ENCODE results near the gene CACNG7.

Gene CACNG7

GRCh38 chr19:53879140-53880081 is 29.7 kb upstream of the CACNG7 start:
- DNase-seq: no peak

DNA sequence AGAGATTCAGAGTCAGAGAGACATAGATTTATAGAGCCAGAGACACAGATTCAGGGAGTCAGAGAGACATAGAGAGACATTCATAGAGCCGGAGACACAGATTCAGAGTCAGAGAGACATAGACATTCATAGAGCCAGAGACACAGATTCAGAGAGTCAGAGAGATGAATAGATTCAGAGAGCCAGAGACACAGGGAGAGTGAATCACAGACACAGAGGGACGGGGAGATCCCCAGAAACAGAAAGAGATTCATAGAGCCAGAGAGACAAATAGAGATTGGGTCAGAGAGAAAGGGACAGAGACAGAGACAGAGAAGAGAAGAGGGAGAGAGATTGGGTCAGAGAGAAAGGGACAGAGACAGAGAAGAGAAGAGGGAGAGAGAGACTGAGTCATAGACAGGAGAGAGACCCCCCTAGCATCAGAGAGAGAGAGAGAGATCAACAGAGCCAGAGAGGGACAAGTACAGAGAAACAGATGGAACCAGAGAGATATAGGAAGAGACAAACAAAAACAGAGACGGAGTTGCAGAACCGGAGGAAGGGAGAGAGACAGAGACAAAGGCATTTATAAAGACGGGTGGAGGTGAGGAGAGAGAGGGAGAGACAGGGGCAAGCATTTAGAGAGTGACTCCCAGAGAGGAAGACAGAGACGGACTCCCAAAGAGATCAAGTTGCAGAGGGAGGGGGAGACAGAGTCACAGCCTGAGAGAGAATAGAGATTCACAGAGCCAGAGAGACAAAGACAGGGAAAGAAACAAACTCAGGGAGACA is 28.2 kb upstream of the CACNG7 start:
- DNase-seq: no peak

GRCh38 chr19:53881482-53882390 is 27.3 kb upstream of the CACNG7 start, which contains the start of gene PRKCG:
PRKCG (plus strand) TSS chr19:53882197; CDS start chr19:53882495, 298 bp downstream.
- no peak for DNase-seq

- DNase-seq: no peak
Observed at GRCh38 chr19:53882391-53883050, 26.6 kb upstream of the CACNG7 start.

DNA sequence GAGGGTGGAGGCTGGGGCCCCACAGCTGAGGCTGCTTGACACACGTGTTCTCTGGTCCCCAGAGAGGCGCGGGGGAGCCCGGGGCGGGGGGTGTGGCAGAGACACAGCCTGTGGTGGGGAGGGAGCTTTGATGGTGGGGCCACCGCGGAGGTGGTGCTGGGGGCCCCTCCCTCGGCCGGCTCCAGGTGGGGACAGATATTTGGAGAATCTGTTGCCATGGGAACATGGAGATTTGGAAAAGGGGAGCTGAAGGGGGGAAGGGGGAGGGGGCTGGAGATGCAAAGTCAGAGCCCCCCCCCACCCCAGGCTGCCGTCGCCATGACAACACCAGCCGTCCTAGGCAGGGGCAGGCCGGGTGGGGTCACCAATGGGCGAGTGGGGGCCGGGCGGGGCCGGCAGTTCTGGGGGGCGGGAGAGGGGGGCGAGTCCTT is 25.8 kb upstream of the CACNG7 start:
- DNase-seq: no peak

DNA sequence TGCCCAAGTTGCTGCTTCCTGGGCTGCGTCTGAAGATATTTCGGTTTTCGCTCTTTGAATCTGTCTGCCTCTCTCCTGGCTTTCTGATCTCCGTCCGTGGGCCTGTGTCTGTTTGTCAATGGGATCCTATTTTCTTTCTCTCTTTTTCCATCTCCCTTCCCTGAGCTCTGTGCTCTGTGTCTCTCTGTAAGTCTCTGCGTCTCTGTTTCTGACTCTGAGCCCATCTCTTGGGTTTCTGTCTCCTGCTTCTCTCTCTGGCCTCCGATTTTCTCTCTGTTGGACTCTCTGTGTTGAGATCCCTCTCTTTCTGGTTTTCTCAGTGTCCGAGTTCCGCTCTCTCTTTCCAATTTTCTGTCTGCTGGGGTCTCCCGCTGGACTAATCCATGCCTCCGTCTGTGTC is 25.3 kb upstream of the CACNG7 start:
- DNase-seq: no peak

- no peak for DNase-seq
Observed at GRCh38 chr19:53884256-53884655, 24.8 kb upstream of the CACNG7 start.

DNA sequence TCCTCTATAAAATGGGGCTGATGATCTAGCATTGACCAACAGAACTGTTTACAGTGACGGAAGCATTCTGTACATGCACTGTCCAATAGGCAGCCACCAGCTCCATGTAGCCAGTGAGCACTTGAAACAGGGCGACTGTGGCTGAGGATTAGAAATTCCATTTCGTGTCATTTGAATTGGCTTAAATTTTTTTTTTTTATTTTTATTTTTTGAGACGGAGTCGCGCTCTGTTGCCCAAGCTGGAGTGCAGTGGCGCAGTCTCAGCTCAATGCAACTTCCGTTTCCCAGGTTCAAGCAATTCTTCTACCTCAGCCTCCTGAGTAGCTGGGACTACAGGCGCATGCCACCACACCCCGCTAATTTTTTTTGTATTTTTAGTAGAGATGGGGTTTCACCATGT is 24.0 kb upstream of the CACNG7 start:
- DNase-seq: no peak

GRCh38 chr19:53892301-53892980 is 16.6 kb upstream of the CACNG7 start:
- DNase-seq: no peak

- DNase-seq: no peak
Observed at GRCh38 chr19:53892981-53893325, 16.1 kb upstream of the CACNG7 start.

GRCh38 chr19:53894707-53895106 is 14.4 kb upstream of the CACNG7 start:
- no peak for DNase-seq

DNA sequence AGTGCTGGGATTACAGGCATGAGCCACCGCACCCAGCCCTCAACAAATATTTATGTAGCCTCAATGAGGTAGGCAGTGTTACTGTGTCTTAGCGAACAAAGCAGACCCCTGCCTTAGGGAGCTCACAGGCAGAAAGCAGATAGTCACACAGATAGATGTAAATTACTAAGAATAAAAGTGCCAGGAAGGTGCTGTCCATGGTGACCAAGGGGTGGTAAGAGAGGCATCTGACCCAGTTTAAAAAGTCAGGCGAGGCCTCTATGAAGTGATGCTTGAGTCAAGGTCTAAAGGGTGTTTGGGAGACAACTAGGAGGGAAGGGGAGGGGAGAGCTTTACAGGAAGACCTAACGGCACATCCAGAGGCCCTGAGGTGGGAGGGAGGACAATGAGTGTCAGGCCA is 12.4 kb upstream of the CACNG7 start:
- DNase-seq: no peak

GRCh38 chr19:53897459-53897858 is 11.6 kb upstream of the CACNG7 start:
- DNase-seq: no peak

GRCh38 chr19:53898166-53898565 is 10.9 kb upstream of the CACNG7 start:
- no peak for DNase-seq

DNA sequence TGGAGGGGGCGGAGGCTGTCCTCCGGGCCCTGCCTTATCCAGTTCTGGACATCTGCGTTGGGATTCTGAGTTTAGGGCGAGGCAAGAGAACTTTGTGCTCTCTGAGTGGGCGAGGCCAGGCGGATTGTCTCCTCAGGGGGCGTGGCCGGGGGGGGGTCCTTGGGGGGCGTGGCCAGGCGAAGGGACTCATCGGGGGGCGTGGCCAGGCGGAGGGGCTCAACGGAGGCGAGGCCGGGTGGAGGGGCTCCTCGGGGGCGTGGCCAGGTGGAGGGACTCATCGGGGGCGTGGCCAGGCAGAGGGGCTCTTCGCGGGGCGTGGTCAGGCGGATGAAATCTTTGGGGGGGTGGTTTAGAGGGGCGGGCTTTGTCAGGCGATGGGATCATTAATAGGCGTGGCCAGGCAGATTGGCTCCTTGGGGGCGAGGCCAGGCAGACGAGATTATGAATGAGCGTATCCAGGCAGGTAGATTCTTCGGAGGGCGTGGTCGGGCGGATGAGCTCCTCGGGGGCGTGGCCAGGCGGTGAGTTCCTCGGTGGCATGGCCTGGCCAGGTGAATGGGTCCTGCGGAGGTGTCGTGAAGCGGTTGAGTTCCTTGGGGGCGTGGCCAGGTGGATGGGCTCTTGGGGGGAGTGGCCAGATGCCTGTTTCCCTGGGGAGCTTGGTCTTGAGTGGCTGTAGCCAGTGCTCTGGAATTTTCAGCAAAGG is 10.3 kb upstream of the CACNG7 start:
- DNase-seq: no peak

GRCh38 chr19:53900191-53900860 is 8.8 kb upstream of the CACNG7 start:
- DNase-seq: no peak

- no peak for DNase-seq
Observed at GRCh38 chr19:53903055-53903680, 5.9 kb upstream of the CACNG7 start.

DNA sequence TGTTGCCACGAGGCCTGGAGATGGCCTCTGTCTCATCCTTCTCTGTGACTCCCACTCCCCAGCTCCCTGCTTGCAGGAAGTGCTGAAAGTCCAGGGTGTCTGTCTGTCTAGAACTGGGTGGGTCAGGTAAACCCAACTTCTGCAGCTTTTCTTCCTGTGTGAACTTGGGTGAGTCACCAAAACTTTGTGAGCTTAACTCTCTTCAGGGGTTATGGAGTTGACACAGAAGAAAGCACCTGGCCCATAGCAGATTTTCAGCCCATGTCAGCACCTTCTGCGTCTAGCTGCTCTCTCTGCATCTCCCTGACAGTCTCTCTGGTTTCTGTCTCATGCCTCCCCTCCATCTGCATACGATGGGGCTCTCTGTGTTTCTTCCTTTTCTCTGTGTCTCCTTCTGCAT is 4.2 kb upstream of the CACNG7 start:
- no peak for DNase-seq

DNA sequence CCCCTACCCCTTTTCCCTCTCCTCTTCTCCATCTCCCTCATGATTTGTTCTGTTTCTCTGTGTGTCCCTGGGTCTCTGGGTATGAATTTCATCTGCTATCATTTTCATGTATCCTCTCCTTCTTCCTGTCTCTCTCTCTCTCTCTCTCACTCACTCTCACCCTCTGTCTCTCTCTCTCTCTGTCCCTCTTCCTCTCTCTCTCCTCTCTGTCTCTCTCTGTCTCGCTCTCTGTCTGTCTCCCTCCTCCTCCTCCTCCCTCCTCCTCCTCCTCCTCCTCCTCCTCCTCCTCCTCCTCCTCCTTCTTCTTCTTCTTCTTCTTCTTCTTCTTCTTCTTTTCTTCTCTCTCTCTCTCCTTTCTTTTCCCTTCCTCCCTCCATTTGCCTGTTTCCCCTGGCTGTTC is 3.3 kb upstream of the CACNG7 start:
- no peak for DNase-seq

Data from NCI-H1694 (cell line).